ENCODE data around the gene FAM170A. TPM values are rescaled to one million over a fixed set of nuclear protein-coding genes. Genes with fewer than 3 reads are reported as not detected.
A peak's percentile ranks its signal among the peaks of the same experiment; 100 is the strongest.

The FAM170A gene, protein sequence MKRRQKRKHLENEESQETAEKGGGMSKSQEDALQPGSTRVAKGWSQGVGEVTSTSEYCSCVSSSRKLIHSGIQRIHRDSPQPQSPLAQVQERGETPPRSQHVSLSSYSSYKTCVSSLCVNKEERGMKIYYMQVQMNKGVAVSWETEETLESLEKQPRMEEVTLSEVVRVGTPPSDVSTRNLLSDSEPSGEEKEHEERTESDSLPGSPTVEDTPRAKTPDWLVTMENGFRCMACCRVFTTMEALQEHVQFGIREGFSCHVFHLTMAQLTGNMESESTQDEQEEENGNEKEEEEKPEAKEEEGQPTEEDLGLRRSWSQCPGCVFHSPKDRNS
- total RNA-seq, result not detected

DNA sequence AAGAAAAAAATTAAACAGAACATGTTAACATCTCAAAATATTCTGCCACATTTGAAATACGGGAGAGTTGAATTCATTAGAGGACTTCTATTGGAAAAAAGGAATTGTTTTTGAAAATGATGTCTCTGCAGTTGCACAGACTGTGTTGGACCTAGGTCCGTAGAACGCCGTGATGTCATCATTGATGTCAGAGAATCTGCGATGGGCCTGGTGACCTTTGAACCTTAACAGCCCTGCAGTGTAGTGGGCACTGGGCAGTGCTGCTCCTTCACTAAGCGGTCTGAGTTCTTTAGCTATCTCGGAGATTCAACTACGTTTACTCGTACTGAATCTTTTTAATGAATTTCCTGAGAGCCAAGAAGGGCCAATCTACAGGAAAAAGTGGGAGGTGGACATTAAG is at the start of gene FAM170A:
Gene FAM170A (plus strand): TSS at position 220 of the 400 bp plus-strand sequence. CDS start 211 bp downstream, outside the sequence.
- no peak for DNase-seq (ENCODE audit: low read depth in 2 of 3, low spot score in 2 of 3)

GRCh38 chr5:119582987-119583386 is 46.4 kb upstream of the FAM170A start:
- DNase-seq (ENCODE audit: low read depth in 2 of 3, low spot score in 2 of 3), result no peak

GRCh38 chr5:119583684-119584083 is 45.7 kb upstream of the FAM170A start:
- no peak for DNase-seq (ENCODE audit: low read depth in 2 of 3, low spot score in 2 of 3)

- no peak for DNase-seq (ENCODE audit: low read depth in 2 of 3, low spot score in 2 of 3)
Measured at GRCh38 chr5:119596046-119596445, 33.3 kb upstream of the FAM170A start.

DNA sequence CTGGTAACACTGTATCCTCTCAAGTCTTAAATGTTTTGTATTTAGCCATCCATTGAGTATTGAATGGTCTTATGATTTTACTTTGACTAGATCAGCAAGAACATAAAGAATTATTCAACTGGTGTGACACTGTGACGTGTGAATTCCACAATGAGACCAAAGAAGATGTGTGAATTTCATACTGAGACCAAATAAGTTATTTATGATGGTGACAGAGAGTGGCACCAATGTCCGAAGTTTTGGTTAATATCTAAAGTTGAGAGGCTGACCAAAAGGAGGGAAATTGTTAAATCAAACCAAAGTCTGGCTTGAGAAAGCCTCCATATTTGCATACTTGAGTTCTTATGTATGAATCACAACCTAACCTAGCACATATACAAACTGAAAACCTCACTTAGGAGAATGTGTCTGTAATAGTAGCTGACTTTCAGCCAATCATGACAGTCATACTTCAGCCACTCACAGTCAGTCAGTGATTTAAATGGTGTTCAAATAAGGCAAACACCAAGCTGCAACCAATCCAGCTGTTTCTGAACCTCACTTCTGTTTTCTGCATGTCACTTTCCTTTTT is 31.5 kb upstream of the FAM170A start:
- no peak for DNase-seq (ENCODE audit: low read depth in 2 of 3, low spot score in 2 of 3)

- no peak for DNase-seq (ENCODE audit: low read depth in 2 of 3, low spot score in 2 of 3)
Measured at GRCh38 chr5:119613937-119614336, 15.4 kb upstream of the FAM170A start.

DNA sequence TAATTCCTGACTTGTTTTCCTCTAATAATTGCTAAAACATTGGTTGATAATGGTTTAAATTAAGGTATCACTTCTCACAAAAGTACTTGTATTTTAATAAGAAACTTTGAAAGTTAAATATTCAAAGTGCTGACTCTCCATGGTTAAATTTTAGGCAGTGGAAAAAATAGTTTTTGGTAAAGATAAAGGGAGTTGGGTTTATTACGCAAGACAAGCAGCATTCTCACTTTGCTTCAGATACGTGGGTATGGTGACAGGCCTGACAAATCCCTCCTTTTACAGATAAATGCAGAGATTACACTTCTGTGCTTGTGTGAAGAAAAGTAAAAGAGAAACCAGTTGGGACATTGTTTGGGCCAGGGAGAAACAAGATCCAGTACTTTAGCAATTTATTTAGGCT is 14.5 kb upstream of the FAM170A start:
- DNase-seq (ENCODE audit: low read depth in 2 of 3, low spot score in 2 of 3), result no peak

DNA sequence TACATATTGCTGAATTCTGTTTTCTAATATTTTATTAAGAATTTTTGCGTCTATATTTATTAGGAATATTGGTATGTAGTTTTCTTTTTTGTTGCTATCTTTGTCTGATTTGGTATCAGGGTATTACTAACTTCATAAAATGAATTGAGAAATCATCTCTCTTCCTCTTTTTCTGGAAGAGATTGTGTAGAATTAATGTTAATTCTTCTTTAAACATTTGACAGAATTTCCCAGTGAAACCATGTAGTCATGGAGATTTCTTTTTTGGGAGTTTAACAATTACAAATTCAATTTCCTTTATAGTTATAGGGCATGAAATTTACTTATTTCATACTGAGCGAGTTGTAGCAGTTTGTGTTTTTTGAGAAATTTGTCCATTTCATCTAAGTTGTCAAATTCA is 3.3 kb upstream of the FAM170A start:
- DNase-seq (ENCODE audit: low read depth in 2 of 3, low spot score in 2 of 3), result no peak

GRCh38 chr5:119630752-119631440 is 1.5 kb downstream of the FAM170A start:
- no peak for DNase-seq (ENCODE audit: low read depth in 2 of 3, low spot score in 2 of 3)

DNA sequence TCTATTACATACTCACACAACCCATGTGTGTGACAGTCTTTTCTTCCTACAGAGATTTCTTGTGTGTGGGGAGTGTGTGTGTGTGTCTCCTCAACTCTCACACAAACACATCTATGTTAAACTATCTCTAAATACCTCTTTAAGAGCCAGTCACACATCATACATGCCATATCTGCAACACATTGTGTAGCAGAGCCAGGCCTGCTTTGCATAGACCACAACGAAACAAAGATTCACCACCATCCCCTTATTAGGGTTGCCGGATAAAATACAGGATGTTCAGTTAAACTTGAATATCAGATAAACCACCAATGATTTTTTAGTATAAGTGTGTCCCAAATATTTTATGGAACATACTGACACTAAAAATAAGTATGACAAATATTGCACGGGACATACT is 2.3 kb downstream of the FAM170A start:
- no peak for DNase-seq (ENCODE audit: low read depth in 2 of 3, low spot score in 2 of 3)

- peak in 1 of 3 donors; percentile 1 for DNase-seq (ENCODE audit: low read depth in 2 of 3, low spot score in 2 of 3)
Measured at GRCh38 chr5:119651486-119651885, 22.1 kb downstream of the FAM170A start.

DNA sequence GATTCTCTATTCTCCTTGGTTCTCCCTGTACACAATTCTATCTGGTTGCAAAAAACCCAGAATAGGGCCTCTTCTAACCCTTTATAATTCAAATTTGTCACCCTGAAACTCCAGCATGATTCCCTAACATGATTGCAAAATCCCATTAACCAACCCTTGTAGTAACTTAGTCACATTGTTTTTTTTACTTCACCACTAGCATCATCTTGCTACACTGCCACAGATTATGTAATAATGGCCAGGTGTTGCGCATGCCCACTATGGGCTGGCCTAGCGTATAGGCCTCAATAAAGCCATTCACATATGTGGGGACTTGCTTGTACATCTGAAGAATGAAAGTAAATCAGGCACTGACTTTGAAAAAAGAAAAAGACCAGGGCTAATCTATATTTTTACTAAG is 25.7 kb downstream of the FAM170A start:
- DNase-seq (ENCODE audit: low read depth in 2 of 3, low spot score in 2 of 3), result no peak

GRCh38 chr5:119656023-119656422 is 26.7 kb downstream of the FAM170A start:
- no peak for DNase-seq (ENCODE audit: low read depth in 2 of 3, low spot score in 2 of 3)

GRCh38 chr5:119666542-119666941 is 37.2 kb downstream of the FAM170A start:
- no peak for DNase-seq (ENCODE audit: low read depth in 2 of 3, low spot score in 2 of 3)

DNA sequence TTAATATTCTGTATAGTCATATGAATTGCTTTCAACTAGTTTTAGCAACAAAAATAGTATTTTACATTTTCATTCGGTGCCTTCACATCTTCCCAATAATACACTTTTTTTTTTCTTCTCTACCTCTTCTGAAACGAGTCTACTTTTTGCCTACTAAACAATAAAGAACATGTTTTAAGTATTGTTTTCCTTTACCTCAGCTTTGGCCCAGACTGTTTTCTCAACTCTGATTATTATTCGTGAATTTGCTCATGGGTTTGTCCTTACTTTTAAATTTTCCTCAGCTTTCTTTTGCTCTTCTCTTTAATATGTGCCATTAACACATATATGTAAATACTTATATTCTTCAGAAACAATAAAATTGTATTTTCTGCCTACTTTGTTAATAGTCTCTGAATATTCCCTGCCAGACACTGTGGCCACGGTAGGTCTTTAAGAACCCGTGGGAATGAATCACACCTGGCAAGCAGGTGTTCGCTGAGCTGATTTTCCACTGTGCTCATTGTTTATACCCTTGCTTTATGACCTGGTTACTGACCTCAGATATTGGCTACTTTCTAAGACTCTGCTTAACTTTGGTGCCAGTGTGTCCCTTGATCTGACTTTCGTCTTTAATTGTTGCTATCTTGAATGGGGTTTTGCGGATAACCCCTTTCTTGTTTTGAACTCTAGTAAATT is 49.1 kb downstream of the FAM170A start:
- no peak for DNase-seq (ENCODE audit: low read depth in 2 of 3, low spot score in 2 of 3)

- DNase-seq (ENCODE audit: low read depth in 2 of 3, low spot score in 2 of 3), result no peak
Measured at GRCh38 chr5:119680080-119680479, 50.7 kb downstream of the FAM170A start.

DNA sequence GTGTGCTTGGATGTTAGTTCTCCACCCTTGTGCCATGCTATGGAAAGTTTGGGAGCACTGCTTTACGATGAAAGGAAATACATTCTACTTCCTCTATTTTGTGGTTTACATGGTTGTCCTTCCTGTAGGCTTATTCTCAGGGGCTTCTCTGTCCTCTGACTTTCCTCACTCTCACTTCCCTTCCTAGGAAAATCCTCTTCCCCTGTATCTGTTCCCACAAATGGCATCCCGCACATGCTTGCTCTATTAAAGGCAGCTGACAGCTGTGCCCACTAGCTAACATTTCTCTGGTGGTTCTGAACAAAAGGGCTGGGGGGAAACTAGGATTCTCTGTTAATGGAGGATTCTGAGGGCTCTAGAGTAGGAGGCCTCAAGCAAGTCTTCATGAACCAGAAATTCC is 52.4 kb downstream of the FAM170A start:
- DNase-seq (ENCODE audit: low read depth in 2 of 3, low spot score in 2 of 3), result no peak

- DNase-seq (ENCODE audit: low read depth in 2 of 3, low spot score in 2 of 3), result no peak
Measured at GRCh38 chr5:119682372-119682771, 53.0 kb downstream of the FAM170A start.

Data from hematopoietic multipotent progenitor cell (in vitro differentiated cells).